GM19240 (cell line): ENCODE results near the gene CNPY1.

ENCODE experiments used
- DNase-seq: peaks from one replicate; pipeline ENCODE4 v3.0.0; 2011; ENCODE audit warnings: low spot score; ENCODE audit not compliant: insufficient read length

The CNPY1 gene

GRCh38 chr7:155513543-155514285 is 32.6 kb downstream of the CNPY1 start:
- no peak for DNase-seq

- DNase-seq, result no peak
Observed at GRCh38 chr7:155512246-155512887, 34.0 kb downstream of the CNPY1 start.

DNA sequence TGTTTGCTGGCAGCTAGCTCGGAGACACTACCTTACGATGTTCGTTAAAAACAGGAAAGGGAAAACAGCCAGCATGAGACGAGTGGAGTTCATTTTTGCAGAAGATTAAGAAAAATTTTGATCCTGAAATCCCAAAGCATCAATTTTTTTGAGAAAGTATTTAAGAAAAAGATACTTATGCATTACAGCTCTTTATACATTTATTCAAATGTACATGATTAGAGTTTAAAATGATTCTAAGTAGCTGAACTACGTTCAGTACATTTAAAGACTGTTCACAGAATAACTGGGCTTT is 34.7 kb downstream of the CNPY1 start:
- DNase-seq, result no peak

GRCh38 chr7:155510975-155511701 is 35.2 kb downstream of the CNPY1 start:
- DNase-seq, result no peak

DNA sequence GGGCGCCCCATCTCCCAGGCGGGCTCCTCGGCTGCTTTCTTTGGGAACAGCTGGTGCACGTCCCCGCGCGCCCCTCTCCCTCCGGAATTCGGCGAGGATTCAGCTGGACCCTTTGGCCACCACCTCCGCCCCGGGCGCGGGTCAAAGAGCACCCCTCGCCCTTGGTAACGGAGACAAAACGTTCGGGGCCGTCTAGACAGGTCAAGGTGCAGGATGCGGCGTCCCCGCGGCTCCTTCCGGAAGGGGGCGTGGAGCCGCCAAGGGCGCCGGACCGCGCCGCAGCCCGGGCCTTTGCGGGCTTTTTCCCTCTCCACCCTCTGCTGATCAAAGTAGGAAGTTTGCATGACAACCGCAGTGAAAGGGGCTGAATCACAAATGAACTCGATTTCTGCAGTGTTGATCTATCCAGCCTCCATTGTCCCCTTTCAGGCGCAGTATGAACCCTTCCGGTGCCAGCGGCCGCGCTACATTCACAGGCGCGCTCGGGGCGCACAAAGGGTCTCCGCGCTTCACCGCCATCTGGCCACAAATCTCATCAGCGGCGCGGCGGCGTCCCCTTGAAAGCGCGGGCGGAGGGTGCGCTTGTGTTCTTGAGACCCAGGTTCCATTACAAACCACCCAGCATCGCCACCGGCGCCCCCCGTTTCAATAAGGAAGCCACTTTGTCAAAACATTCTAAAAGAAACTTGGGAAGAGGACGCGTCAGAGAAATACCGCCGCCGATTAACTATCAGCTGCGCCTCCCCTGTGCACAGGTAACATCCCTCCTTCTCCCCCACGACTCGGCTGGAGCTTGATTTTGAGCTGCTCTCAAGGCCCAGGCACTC is 36.4 kb downstream of the CNPY1 start:
- no peak for DNase-seq

DNA sequence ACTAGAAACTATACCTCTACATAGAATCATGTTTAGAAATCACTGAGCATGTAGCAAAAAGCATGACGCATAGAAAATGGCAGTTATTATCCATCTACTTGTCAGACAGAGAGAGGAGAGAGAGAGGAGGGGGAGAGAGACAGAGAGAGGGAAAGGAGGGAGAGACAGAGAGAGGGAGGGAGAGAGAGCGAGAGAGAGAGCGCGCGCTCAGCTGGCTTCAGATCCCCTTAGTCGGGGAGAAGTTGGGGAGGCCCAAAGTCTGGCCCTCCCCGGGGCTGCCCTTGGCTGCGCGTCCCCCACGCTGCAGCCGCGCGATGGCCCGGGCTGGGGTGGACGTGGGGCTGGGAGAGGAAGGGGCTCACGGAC is 37.0 kb downstream of the CNPY1 start:
- no peak for DNase-seq

GRCh38 chr7:155508376-155509358 is 37.7 kb downstream of the CNPY1 start:
- no peak for DNase-seq

DNA sequence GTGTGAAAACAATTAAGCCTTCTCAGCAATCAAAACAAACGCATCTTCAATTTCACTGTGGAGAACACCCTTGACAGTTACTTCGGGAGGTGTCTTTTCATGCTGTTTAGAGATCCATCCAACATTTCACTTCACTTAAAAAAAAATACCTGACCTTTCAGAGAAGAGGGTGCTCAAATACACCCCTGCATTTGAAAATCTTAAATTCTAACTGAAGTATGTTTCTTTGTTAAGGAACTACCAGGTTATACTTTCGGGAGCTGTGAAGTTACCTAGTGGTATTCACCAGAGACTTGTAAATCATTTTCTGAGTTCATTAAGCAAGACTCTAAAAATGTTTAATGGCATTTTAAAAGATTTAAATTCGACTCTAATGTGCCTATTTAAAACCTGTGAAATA is 38.8 kb downstream of the CNPY1 start:
- no peak for DNase-seq

DNA sequence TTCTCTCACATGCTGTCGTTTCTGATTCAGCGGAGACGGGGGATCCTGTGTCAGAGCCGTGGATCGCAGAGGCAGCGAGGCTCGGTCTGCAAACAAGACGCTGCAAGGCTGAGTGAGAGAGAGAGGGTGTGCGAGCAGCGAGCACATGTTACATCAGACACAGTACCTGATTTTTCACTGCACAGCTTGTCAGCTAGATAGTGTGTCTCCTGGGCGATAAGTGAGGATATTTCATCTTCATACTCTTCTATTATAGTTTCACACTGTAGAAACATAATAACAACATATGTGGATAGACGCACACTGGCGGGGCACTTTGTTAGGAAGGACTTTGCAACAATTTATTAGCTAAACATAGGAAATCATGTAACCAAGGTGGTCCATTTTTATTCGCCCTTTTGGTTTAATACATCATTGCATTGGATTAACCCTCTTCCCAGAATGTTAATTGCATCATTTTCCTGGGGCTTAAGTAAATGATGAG is 39.5 kb downstream of the CNPY1 start:
- no peak for DNase-seq

DNA sequence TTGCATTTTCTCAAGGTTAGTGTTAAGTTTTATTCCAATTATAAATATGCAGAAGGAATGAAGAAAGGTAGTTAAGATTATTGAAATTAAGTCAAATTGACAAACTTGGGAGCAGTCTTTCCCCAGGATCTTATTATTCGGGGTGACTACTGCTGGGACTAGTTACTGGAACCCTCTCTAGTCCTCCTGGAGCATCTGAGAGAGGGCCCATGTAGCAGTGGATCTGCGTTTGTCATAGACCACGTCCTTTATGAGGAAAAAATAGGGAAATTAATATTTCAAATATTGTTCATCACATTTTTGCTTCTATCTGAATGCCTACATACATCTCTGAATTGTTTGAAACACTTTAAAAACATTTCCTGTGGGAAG is 41.0 kb downstream of the CNPY1 start:
- DNase-seq, result no peak

- DNase-seq, result no peak
Observed at GRCh38 chr7:155497149-155497901, 49.0 kb downstream of the CNPY1 start.

DNA sequence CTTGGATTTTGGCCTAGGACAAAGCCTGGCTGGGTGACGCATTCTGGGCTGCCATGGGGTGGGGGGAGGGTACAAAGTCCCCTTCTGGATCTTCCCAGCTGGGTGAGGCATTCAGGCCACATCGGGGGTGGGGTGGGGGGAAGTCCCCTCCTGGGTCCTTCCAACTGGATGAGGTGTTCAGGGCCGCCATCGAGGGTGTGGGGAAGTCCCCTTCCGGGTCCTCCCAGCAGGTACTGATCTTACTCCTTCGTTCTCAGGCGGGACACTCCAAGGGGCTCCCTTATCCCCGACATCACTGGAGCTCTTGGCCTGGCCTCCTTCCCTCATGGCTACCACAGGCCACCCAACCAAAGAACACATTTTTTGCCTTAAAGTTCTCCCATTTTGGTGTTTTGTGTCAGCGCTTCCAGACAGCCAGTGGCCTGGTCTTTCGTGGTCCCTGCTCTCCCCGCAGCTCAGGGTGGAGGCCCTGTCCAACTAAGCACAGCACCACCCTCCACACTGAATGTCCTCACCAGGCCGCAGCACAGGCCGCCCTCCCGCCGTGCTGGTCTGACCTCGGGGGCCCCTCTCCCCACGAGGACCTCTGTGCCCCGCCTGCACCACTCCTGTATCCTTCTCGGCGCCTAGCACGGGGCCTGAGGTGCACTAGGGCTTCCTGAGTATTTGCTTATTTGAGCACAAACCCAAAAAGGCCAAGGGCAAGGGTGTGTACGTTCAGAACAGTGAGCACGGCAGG is 49.9 kb downstream of the CNPY1 start:
- no peak for DNase-seq

GRCh38 chr7:155495440-155496248 is 50.7 kb downstream of the CNPY1 start:
- DNase-seq, result no peak

DNA sequence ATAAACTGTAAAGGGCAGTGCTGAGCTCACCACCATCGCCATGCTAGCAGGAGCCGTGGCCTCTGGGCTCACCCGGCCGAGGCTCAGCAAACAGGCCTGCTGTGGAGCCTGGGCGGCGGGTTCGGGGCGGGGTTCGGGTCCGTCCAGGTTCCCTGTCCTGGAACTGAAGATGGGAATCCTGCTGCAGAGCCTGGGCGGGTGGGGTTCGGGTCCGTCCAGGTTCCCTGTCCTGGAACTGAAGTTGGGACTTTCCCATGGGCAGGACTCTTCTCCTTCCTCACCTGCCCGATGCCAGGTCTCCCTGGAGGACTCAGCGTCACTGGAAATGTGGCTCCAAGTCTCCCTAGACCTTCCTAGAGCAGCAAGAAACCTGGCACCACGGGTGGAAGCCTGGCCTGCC is 51.8 kb downstream of the CNPY1 start:
- DNase-seq, result no peak

DNA sequence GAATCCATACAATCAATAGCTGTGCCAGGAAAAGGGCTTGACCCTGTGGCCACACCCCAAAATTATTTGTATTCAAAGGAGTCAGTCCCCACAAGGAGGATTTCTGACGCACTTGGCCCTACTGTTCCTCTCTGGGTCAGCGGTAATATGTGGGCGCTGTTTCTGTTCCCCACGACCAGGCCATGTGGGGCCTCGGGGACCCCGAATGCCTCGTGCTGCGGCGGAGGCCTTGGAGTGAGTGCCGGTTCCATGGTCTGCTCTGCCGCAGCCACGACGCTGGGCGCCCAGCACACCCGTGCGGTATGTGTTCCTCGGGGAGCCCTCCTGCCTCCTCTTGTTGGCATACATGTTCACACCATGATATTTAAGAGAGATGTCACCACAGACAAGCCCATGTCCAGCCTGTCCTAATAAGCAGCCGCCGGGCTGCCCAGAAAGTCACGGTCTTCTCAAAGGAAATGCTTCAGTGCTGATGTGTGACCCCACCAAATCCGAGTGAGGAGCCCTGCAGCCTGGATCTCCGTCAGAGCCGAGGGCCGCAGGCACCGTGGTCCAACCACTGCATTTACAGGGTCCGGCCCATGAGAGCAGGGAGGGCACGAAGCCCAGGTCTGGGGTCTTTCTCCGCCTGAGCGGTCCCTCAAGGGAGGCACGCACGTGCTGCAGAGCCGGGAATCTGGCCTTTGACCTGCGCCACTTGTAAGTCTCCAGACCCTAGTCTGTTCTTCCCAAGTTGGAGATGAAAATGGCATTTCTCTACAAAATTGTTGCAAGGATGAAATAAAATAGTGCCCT is 52.4 kb downstream of the CNPY1 start:
- no peak for DNase-seq

DNA sequence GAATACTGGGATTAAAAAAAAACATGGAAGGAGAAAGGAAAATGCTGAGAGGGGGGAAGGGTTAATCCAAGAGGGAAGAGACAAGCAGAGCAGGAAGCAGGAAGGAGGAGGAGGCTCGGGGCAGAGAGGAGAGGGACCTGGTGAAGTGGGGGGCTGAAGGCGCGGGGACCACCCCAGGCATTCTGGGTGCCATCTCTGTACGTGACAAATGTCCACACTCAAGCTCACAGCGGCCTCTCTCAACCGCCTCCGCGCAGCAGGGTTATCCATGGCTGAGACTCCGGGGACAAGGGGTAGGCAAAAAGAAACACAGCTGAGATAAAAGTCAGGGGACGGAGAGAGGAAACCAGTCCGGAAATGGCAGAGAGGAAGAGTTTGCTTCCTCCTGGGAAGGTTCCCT is 54.5 kb downstream of the CNPY1 start:
- DNase-seq, result no peak
